Islet precursor cell (in vitro differentiated cells): ENCODE data around the gene STXBP6.
"Not testable (repeated sequence)": the region's sequence is repeated elsewhere in the genome, so short reads cannot be mapped to it uniquely, and the experiment has no call there.

Experiments used
- DNase-seq: peaks from one replicate; pipeline ENCODE4 v3.0.0-alpha.2; 2018

Gene STXBP6

DNA sequence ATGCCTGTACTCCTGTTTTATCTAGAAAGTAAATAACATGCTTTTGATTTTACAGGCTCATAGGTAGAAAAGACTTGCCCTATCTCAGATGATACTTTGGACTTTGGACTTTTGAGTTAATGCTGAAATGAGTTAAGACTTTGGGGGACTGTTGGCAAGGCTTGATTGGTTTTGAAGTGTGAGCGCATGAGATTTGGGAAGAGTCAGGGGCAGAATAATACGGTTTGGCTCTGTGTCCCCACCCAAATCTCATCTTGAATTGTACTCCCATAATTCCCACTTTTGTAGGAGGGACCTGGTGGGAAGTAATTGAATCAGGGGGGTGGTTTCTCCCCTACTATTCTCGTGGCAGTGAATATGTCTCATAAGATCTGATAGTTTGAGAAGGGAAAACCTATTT is 259.8 kb downstream of the STXBP6 start:
- DNase-seq, result no peak

GRCh38 chr14:24789378-24789884 is 260.5 kb downstream of the STXBP6 start:
- no peak for DNase-seq

- no peak for DNase-seq
Measured at GRCh38 chr14:24785698-24786097, 264.2 kb downstream of the STXBP6 start.

- no peak for DNase-seq
Measured at GRCh38 chr14:24784981-24785380, 265.0 kb downstream of the STXBP6 start.

DNA sequence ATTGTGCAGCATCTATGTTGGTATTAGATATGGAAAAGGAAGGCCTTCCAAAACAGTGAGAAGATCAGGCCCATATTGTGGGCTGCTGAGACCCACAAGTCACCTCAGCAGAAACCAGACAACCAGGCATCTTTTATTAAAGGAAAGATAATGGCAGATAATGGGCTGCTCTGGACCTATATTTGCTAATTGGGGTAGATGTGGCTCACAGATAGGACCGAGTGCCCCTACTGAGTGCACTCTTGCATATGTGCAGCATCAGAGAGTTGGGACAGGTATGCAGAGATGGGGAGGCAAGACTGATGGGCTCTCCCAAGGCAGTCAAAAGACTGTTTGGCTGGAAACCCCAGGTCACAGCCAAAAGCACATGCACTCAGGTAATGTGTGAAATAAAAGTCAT is 266.2 kb downstream of the STXBP6 start:
- DNase-seq, result peak; percentile 68

DNA sequence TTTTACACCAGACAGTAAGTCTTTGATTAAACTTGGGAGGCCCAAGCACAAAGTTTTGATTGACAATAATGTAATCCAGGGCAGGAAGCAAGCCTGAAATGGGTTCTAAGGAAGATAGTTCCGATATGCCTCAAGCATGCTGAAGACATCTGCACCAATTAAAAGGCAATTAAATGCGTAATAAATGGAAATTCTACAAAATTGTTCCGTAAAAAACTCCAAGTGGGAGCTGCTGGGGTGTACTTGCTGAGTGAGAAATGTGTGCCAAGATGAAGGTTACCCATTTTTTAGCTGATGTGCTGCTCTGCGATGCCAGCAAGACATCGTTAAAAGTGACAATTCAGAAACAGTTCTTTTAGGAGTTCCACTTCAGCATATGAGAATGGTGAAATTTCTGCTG is 269.7 kb downstream of the STXBP6 start:
- no peak for DNase-seq

- DNase-seq, result no peak
Measured at GRCh38 chr14:24777678-24778077, 272.3 kb downstream of the STXBP6 start.

- DNase-seq, result no peak
Measured at GRCh38 chr14:24775950-24776349, 274.0 kb downstream of the STXBP6 start.

DNA sequence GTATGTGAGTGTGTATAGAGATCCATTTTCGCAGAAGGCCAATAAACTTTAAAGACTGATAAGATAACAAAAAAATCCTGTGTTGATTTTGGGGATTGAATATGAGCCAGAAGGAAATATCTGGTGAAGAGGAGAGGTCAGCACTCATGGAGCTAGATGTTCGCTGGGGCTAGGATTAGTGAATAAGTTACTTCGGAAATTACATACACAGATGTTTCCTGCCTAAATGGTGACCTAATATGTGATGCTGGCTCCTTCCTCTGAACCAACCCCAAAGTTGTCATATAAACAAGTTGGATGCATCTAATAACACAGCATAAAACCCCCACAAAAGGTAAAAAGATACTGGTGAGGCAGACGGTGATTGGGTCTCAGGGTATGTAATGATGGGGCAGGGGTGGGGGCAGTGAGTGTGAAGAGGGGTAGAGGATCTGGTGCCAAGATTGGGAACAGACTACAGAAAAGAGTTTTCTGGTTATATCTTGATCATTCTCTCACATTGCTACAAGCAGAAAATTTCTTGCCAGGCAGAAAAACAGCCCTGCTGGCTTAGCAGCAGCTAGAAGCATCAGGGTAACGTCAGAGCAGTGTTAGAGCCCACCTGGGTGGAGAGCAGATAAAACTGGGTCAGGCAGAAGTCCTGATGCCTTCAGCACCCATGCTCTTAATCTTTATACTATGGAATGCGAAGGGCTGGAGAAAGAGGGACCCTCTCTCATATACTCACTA is 275.6 kb downstream of the STXBP6 start:
- no peak for DNase-seq

DNA sequence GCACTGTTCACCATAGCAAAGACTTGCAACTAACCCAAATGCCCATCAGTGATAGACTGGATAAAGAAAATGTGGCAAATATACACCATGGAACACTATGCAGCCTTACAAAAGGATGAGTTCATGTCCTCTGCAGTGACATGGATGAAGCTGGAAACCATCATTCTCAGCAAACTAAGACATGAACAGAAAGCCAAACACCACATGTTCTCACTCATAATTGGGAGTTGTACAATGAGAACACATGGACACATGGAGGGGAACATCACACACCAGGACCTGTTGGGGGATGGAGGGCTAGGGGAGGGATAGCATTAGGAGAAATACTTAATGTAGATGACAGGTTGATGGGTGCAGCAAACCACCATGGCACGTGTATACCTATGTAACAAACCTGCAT is 276.4 kb downstream of the STXBP6 start:
- DNase-seq, result not testable (repeated sequence)

DNA sequence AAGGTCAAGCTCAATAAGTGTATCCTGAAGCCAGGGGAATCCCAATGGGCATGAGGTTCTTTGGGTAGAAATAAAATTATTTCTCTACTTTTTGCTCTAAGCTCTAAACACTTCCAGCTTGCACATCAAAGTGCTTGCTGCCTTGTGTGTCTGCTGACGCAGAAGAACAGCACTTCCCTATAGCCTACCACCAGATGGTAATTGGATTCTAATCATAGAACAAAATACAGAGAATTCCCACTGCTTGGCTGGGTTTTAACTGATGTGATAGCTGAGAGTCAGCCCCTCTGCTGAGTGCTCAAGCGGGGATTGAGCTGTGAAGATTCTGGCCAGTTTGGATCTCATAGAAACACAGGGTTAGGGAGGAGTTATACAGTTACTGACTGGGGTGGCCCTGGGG is 283.5 kb downstream of the STXBP6 start:
- no peak for DNase-seq

- no peak for DNase-seq
Measured at GRCh38 chr14:24761141-24761540, 288.8 kb downstream of the STXBP6 start.
